ENCODE measurements around the gene PRMT9. TPM values are rescaled to one million over a fixed set of nuclear protein-coding genes. Genes with fewer than 3 reads are reported as not detected.

The PRMT9 gene
- polyA plus RNA-seq, 10 donors, result 8.9 to 13.2 (median 10.8) TPM

- DNase-seq, result peak in 1 of 3 donors; percentile 11
These were observed 1.2 kb downstream of the PRMT9 start for GRCh38 chr4:147682755-147683154.

- DNase-seq, result no peak
These were observed 5.0 kb downstream of the PRMT9 start for GRCh38 chr4:147678796-147679549.

- DNase-seq, result no peak
These were observed 5.9 kb downstream of the PRMT9 start for GRCh38 chr4:147678106-147678505.

- no peak for DNase-seq
These were observed 9.5 kb downstream of the PRMT9 start for GRCh38 chr4:147674496-147674895.

GRCh38 chr4:147674073-147674472 lies 9.9 kb downstream of the PRMT9 start:
- no peak for DNase-seq

- DNase-seq, result no peak
These were observed 25.5 kb downstream of the PRMT9 start for GRCh38 chr4:147658501-147658900.

GRCh38 chr4:147655639-147656038 lies 28.3 kb downstream of the PRMT9 start:
- DNase-seq, result no peak

GRCh38 chr4:147651563-147651962 lies 32.4 kb downstream of the PRMT9 start:
- DNase-seq, result no peak

- DNase-seq, result no peak
These were observed 35.3 kb downstream of the PRMT9 start for GRCh38 chr4:147648656-147649055.

- DNase-seq, result no peak
These were observed 38.9 kb downstream of the PRMT9 start for GRCh38 chr4:147645099-147645498.

- no peak for DNase-seq
These were observed 39.5 kb downstream of the PRMT9 start for GRCh38 chr4:147644471-147644870.

GRCh38 chr4:147643616-147644015 lies 40.3 kb downstream of the PRMT9 start:
- no peak for DNase-seq

GRCh38 chr4:147640331-147640730 lies 43.6 kb downstream of the PRMT9 start:
- DNase-seq, result no peak

GRCh38 chr4:147639388-147639787 lies 44.6 kb downstream of the PRMT9 start:
- DNase-seq, result peak in 2 of 3 donors; percentile 19 to 43

GRCh38 chr4:147638942-147639341 lies 45.0 kb downstream of the PRMT9 start:
- DNase-seq, result no peak

- DNase-seq, result no peak
These were observed 45.6 kb downstream of the PRMT9 start for GRCh38 chr4:147638365-147638764.

GRCh38 chr4:147635348-147635747 lies 48.6 kb downstream of the PRMT9 start:
- DNase-seq, result no peak

- no peak for DNase-seq
These were observed 50.3 kb downstream of the PRMT9 start for GRCh38 chr4:147633643-147634042.

- DNase-seq, result no peak
These were observed 50.9 kb downstream of the PRMT9 start for GRCh38 chr4:147633113-147633512.

GRCh38 chr4:147629783-147630730 lies 53.9 kb downstream of the PRMT9 start:
- peak in 1 of 3 donors; percentile 9 for DNase-seq

GRCh38 chr4:147628415-147628814 lies 55.5 kb downstream of the PRMT9 start:
- no peak for DNase-seq

GRCh38 chr4:147626903-147627302 lies 57.1 kb downstream of the PRMT9 start:
- DNase-seq, result no peak

GRCh38 chr4:147625733-147626132 lies 58.2 kb downstream of the PRMT9 start:
- no peak for DNase-seq
